Suppressor macrophage (primary cell): Measurements from ENCODE around the gene UGGT1.
"Not testable (repeated sequence)": the region's sequence is repeated elsewhere in the genome, so short reads cannot be mapped to it uniquely, and the experiment has no call there.

Experiments used
- DNase-seq, 4 experiments: peaks; one replicate each; pipeline ENCODE4 v3.0.0-alpha.2; 2020 to 2022

Gene UGGT1

DNA sequence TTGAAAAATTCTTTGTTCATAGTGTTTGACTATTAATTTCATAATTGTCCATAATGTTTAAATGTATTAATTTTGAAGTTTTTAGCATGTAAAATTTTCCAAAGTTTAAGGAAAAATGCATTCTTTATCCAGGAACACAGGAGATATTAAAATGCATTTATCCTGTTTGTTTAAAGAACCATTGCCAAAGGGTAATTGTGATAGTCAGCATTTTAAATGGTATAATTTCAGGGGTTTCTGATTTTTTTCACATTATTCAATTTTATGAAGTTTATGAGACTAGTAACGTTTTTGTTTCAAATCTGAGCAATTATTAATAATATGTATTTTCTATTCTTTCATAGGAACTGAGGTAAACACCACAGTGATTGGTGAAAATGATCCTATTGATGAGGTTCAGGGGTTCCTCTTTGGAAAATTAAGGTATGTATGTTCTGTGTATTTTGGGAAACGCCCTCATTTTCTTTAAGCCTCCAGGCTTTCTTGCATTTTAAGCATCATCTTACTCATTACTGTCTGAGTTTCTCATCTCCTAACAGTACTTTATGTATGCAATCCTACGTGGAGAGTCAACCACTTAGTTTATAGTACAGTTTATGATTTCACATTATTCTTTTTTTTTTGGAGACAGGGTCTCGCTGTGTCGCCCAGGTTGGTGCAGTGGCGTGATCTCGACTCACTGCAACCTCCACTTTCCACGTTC is 25.1 kb downstream of the UGGT1 start:
- DNase-seq: no peak

DNA sequence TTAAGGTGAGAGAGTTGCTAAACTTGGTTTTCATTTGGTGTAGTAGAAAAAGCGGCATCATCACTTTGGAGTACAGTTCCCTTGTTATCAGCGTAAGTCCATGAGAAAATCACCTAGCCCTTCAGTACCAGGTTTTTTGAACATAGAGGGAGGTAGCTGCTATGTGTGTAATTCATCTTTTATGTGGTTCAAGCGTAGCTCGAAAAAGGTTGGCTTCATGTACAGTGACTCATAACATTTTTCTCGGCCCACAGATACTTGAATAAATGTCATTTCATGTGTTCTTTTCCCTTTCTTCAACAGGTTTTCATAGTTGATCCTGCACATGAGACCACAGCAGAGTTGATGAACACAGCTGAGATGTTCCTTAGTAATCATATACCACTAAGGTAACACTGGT is 43.6 kb downstream of the UGGT1 start:
- no peak for DNase-seq

DNA sequence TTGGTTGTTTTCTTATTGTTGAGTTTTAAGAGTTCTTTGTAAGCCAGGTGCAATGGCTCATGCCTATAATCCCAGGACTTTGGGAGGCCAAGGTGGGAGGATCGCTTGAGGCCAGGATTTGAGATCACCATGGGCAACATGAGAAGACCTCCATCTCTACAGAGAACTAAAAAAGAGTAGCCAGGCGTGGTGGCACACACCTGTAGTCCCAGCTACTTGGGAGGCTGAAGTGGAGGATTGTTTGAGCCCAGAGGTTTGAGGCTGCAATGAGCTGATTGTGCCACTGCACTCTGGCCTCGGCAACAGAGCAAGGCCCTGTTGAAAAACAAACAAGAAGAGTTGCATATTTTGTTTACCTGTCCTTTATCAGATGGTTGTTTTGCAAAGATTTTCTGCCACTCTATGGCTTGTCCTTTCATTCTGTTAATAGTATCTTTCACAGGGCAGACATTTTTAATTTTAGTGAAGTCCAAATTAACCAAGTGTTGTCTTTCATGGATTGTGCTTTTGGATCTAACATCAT is 46.2 kb downstream of the UGGT1 start:
- no peak for DNase-seq

DNA sequence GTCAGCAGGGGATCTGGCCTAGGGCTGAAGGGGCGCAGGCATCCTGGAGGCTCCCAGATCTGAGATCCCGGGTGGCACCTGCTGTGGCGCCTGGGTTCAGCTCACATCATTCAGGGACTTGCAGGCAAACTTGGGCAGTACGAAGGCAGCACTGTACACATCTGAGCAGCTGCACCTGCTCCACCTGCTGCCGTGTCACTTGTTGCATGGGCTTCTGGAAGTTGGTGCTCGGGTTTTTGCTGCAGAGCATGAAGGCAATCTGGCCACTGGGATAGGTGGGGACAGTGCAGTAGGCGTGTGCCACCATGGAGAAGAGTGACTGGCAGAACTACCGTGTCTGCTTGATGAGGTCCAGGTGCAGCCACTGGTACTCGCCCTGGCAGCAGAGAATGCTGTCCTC is 48.6 kb downstream of the UGGT1 start:
- DNase-seq: no peak

DNA sequence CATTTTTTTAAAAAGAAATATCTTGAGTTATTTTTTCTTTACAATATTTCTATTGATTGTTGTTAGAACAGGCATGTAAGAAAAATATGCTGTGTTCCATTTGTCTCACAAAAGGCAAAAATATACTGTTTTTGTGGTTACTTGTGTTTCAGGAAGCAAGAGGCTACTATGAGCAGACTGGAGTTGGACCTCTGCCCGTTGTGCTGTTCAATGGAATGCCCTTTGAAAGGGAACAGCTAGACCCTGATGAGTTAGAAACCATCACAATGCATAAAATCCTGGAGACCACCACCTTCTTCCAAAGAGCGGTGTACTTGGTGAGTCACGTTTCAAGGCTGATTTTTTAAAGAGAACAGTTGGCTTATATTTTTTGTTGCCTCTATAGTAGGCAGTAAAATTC is 54.7 kb downstream of the UGGT1 start:
- no peak for DNase-seq

DNA sequence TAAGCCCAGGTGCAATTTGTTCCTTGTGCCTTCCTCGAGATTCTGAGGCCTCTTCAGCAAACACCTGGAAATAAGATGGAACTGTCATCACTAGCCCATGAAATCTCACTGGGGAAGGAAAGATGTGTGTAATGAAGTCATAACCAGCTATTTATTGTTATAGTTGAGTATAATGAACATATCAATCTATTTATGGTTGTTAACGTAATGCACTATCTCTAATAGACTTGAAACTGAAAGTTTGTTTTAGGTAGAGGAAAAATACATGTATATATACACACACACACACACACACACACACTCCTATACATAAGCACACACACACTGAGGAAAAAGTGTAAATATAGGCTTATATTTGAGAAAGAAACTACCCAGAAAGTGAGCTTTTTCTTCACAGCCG is 62.8 kb downstream of the UGGT1 start:
- DNase-seq: no peak

DNA sequence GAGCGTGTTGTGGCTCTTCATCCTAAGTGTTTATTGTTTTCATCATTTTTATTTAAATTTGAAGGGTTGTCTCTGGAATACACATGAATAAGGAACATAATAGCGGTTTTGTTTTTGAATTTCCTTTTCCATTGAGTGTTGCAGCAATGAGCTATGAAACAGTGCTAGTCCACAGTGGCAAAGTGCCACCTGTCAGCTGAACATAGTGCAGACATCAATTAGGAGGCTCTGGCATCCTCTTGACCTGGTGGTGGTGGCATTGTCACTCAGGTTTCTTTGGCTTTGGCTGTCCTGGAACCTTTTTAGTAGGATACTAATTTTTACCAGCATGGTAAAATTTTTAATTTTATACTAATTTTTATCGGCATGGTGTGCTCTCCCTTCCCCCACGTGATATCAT is 63.2 kb downstream of the UGGT1 start:
- DNase-seq: no peak

DNA sequence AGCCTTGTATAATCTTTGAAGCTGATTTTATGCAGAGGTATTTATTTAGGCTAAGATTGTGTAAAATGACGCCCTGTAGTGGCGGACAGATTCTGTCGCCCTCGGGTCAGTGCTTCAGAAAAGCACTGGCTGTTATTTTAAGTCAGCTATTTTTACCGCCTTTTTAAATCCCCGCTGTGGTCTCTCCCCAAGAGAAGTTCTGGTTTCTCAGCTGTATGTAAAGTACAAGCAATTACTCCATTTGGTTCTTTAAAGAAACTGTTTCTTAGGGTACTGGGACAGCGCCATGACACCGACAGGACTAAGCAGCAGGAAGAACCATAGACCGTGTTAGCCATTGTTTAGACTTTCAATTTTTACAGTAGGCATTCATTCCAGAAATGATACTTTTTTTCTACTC is 65.0 kb downstream of the UGGT1 start:
- no peak for DNase-seq

DNA sequence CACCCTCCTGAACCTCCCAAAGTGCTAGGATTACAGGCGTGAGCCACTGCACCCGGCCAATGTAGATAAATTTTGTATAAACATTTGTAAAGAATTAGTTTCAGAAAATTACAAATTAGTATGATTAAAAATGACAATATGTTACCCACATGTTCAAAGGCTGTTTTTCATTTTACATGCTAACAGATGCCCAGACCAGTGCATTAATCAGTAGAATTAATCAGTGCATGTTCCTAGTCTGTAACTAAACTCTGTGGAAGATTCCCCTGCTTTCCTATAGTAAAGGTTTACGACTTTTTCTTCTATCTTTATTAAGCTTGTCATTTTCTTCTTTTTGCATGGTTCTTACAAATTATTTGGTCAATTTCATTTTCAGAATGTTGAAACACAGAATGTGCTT is 65.8 kb downstream of the UGGT1 start:
- DNase-seq: no peak

DNA sequence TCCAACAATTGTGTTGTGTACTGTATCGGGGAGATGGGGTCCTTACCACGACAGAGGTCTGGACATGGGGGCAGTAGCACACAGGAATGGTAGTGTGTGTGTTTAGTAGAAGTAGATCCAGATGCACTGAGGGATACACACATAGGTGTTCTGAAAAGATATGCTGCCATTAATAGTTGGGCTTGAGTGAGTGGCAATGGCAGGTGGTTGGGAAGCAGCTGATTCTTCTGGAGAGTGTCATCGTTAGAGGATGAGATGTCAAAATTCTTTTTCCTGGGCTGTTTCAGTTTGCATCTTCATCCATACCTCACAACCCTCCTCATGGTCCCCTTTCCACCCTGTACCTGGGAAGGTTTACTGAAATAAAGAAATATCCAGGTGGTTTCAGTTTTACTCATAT is 66.6 kb downstream of the UGGT1 start:
- DNase-seq: peak in 1 of 4 experiments; percentile 3

DNA sequence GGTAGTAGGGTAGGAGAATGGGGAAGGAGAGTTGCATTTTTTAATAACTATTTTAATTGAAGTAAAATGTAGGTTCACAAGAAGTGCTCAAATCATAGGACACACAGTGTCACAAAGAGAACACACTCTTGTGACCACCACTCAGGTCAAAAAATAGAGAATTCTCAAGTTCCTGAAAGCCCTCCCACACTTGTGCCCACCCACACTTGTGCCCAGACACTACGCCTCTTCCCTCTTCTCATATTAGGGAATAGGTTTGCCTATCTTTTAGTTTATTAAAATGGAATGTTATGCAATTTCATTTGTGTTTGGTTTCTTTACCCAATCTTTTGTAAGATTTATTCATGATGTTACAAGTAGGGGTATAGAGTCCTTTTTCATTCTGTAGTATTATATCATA is 67.2 kb downstream of the UGGT1 start:
- peak; percentile 54 to 80 (median 78) for DNase-seq

DNA sequence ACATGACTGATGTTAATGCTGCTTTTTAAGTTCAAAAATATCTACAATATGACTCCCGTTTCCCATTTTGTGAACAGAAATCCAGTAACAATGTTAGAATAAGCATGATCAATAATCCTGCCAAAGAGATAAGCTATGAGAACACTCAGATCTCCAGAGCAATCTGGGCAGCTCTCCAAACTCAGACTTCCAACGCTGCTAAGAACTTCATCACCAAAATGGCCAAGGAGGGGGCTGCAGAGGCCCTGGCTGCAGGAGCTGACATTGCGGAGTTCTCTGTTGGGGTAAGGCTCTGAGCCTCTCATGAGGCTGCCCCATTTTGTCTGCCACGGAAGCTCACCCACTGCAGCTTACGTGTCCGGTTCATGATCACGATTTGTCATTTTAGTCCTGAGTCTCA is 68.4 kb downstream of the UGGT1 start:
- DNase-seq: no peak

DNA sequence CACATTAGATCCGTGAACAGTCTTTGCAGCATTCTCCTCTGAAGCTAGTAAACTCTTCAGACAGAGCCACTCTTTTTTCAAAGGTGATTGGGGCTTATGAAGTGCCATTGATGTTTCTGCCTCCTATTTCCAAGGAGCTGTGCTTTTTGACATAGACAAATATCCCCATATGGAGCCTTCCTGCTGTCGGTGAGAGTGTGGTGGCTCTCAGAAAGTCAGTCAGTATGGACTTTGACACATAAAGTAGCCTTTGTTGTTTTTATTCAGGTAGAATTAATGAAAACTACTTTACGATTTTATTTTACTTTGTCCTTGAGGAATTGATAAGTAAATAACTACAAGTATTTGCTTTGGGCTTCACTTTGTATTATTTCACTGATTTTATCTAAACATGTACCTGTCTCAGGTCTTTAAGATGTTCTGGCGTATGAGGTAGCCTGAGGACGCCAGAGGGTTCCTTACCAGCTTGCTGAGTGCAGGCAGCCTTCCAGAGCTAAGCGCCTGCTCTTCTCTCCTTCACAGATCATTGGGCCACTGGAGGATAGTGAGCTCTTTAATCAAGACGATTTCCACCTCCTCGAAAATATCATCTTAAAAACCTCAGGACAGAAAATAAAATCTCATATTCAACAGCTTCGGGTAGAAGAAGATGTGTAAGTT is 69.7 kb downstream of the UGGT1 start:
- DNase-seq: no peak

DNA sequence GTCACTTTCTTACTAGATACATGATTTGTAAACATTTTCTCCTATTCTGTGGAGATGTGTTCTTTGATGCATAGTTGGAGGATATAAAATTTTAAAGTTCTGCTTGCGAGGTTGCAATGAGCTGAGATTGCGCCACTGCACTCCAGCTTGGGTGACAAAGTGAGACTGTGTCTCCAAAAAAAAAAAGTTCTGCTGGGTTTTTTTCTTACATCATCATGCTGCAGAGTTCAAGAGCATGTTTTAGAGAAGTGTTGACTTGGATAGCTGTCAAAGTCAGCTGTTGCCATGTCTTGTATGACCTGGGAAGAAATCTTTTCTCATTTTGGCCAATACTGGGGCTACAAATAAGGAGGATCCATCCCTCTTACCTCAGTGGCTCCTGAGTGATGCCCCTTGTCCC is 71.3 kb downstream of the UGGT1 start:
- peak; percentile 67 to 89 (median 84) for DNase-seq

DNA sequence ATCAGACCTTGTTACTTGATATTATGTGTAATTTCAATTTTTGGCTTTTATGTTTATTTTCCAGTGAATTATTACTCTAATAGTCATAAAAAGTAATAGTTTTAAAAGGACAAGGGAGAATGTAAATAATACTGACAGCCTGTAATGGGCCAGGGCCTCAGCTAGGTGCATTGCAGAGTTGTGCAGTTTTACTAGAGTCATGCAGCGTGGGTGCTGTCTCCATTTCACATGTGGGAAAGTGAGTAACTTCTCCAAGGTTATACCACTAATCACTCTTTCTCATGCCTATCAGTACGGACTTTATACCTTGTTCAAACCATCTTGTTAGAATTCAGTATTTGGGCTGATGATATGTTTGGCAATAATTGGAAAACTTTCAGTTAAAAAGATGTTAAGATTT is 73.3 kb downstream of the UGGT1 start:
- DNase-seq: no peak

DNA sequence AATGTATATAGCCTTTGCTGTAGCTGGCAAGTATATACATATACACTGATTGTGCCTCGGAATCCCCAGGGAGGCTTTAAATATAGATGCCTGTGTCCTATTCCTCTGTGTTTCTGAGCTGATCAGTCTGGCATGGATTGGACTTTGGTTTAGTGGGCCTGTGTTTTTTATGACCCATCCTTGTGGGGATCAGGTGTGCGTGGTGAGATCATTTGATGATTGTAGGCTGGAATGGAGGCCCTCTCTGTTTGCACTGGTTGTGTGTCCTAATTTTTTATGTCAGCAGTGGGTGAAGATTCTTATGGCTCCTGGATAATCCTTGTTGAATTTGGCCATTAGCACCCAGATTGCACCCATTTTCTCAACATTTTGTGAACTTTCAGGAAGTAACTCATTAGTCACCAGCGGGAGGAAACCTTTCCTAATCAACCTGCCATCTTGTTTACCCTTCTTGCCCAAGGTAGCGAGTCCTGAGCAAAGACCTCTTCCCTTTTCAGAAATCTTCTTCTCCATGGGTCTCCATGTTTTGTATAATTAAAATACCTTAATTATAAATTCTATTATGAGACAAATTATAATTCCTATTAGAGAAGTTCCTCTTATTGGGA is 75.8 kb downstream of the UGGT1 start:
- peak; percentile 50 to 80 (median 68) for DNase-seq

DNA sequence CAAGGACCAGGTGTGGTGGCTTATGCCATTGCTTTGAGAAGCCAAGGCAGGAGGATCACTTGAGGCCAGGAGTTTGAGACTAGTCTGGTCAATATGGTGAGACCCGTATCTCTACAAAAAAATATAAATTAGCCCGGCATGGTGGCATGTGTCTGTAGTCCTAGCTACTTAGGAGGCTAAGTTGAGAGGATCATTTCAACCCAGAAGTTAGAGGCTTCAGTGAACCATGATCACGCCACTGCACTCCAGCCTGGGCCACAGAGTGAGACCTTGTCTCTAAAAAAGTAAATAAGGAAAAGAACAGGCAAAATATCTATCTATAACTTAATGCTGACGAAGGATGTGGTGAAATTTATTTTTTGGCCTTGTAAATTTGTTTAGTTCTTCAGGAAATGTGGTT is 78.1 kb downstream of the UGGT1 start:
- no peak for DNase-seq

DNA sequence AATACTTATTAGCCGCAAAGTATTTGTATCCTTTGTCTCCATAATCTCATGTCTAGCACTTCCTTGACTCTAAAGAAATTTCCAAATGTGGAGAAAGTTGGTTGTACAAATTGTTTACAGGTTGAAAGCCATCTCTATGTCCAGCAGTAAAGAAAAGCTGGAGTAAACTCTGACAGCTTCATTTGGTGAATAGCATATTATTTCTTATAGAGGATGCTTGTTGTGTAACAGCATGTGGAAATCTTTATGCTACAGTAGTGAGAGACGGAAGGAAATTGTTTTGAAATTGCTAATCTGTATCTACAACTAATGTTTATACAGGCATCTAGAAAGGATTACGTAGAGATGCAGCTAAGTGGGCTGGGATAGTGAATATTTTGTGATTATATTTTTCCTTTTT is 78.5 kb downstream of the UGGT1 start:
- peak; percentile 27 to 85 (median 62) for DNase-seq

DNA sequence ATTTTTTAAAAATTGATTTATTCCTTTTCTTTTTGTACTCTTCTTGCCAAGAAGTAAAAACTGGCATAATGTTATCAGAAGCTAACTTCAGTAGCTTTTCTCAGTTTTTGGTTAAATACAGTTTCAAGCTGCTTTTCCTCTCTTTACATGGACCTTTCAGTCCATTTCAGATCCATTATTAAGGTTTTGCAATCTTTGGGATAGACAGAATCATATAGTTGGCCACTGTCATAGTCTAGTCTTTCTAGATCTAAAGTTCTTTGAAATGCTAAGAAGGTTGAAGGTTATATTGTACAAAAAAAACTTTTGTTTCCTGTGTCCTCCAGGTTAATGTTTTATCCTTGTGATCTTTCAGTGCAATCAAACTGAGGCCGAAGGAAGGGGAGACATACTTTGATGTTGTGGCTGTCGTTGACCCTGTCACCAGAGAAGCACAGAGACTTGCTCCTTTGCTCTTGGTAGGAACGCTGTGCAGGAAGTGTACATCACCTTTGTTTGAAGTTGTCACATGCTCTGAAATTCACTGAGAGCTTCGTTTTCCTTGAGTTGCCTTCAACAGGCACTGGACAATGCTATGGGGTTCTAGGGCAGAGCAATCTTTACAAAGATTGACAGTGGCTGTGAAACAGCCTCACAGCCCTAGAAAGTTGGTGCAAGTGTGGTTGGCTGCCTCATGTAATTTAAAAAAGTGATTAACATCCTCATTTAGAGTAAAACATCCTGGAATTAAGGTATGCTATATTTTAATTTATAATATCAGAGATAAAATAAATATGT is 79.1 kb downstream of the UGGT1 start:
- no peak for DNase-seq

DNA sequence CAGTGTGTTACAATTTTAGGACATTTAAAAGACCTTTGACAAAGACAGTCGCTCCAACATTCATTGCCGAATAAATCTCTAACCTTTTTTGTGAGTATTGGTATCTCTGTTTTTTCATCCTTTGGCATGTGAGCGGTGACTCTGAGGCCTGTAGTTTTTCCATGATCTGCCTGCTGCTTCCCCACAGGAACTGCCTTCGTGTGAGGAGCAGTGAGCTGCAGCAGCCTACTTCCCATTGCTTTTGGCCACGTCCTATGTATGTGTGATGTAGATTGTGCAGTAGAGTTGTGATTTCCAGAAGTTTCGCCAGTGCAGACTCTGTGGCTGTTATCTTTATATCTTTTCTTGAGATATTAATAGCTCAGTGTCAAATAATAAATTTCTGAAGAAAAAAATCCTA is 79.8 kb downstream of the UGGT1 start:
- peak in 2 of 4 experiments; percentile 31 to 40 for DNase-seq

DNA sequence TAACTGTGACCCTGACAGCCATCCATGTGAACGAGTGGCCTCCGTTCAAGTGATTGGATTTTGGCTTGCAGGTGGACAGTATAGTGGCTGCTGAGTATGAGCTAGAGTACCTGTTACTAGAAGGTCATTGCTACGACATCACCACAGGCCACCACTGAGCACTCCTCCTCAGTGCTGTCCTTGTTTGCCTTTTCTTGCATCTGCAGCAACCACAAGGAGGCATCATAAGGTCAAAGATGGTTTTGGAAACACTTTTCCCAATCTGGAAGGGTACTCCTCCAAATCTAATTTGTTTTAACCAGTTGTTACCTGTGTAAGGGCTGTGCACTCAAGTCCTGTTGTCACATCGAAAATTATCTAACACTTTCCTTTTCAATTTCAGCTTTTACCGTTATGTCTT is 81.2 kb downstream of the UGGT1 start:
- no peak for DNase-seq

DNA sequence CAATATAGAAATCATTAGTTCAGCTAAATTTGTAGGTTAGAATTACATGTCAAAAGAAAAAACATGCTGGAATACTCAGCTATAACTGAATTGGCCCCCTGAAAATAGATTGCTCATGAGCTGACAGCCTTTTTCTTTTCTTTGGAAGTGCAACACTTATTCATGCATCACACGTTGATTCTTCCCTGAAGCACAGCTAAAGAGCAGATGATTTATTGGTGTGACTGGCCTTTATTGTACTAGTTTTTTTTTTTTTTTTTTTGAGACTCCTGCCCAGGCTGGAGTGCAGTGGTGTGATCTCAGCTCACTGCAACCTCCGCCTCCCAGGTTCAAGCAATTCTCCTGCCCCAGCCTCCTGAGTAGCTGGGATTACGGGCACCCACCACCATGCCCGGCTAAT is 83.1 kb downstream of the UGGT1 start:
- DNase-seq: not testable (repeated sequence)

DNA sequence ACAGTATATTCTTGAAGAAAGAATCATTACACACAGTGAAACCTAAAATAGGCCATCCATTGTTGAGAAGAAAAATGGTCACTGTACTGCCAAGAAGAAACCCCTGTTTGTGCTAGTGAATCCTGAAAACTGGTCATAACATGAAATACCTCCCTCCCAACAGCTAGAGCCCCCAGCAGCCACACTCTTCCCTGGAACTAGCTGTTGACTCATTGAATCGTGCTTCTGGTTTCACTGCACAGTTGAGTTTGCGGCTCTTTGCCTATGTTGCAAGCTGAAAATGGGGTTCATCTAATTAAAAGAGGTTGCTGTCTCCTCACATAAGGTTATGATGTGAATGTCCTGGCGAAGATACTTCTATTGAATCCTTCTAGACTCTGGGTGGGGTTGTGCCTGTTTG is 86.3 kb downstream of the UGGT1 start:
- no peak for DNase-seq
